HCT116 (cell line): ENCODE results near the gene XG. TPM values are rescaled to one million over a fixed set of nuclear protein-coding genes. Genes with fewer than 3 reads are reported as not detected.

Experiments used
- ATAC-seq: fragments of 200-7000 bp; cut with Tn5 transposase; 2 replicates; pipeline ENCODE4 v1.9.1; 2020; ENCODE audit warnings: mild to moderate bottlenecking, moderate library complexity
- BruUV-seq: library from RNA; stranded (reverse); fragments of 400-500 nt; replicated peaks from 2 replicates; lab custom pipeline; 2021; lab: Mats Ljungman, UMichigan
- CTCF ChIA-PET: fragments of 300-600 bp; sonication (Branson Sonifier 250); formaldehyde crosslinking; loops from one replicate; lab custom pipeline; 2021; ENCODE audit warnings: antibody characterized with exemption; lab: Charles Lee
- POLR2A ChIA-PET: fragments of 300-600, 350-600 bp; sonication (Branson Sonifier 250); formaldehyde crosslinking; loops from one replicate; lab custom pipeline; 2021; ENCODE audit warnings: antibody characterized with exemption; lab: Charles Lee
- RAD21 ChIA-PET, 2 experiments: fragments of 300-600 bp; sonication (Branson Sonifier 250); formaldehyde crosslinking; loops; one replicate each; lab custom pipeline; 2023; ENCODE audit warnings: low total read pairs in 2 of 2; ENCODE audit not compliant: uncharacterized antibody in 2 of 2, unreplicated experiment in 2 of 2, low non-redundant PET in 1 of 2; lab: Charles Lee
- DNase-seq: peaks from one replicate; pipeline ENCODE4 v3.0.0-alpha.2; 2010; ENCODE audit warnings: low read depth, low spot score
- H2AFZ ChIP-seq: fragments of 200-600 bp; shearing (Covaris generic), sonication (generic); 2 replicates; pipeline ENCODE4 v1.6.1; 2017; ENCODE audit warnings: low read depth, mixed run types, mixed read lengths, antibody characterized with exemption, low read length; ENCODE audit not compliant: poor library complexity, severe bottlenecking
- H3K27ac ChIP-seq: 2 replicates; pipeline ENCODE4 v1.5.1; 2012; ENCODE audit warnings: low read depth, low read length
- H3K27me3 ChIP-seq: fragments of 200-600 bp; sonication (generic); 2 replicates; pipeline ENCODE4 v1.6.1; 2016; ENCODE audit warnings: mixed run types, low read length, mixed read lengths; ENCODE audit not compliant: insufficient read depth
- H3K36me3 ChIP-seq, 2 experiments: fragments of 200-500 bp in 1 of 2; fragments of 200-600 bp in 1 of 2; sonication (Bioruptor generic) in 1 of 2; sonication (generic) in 1 of 2; 2 replicates each; pipeline versions ENCODE4 v1.5.1 to v1.6.1; 2014 to 2016; ENCODE audit warnings: low read length in 2 of 2, inconsistent platforms in 1 of 2, mixed read lengths in 1 of 2, mixed run types in 1 of 2; ENCODE audit not compliant: insufficient read depth in 2 of 2, control insufficient read depth in 1 of 2
- H3K4me1 ChIP-seq, 2 experiments: fragments of 200-600 bp in 1 of 2; sonication (generic) in 1 of 2; 2 replicates each; pipeline versions ENCODE4 v1.5.1 to v1.6.1; 2012 to 2017; ENCODE audit warnings: low read length in 2 of 2, inconsistent platforms in 1 of 2, mild to moderate bottlenecking in 1 of 2, mixed read lengths in 1 of 2, mixed run types in 1 of 2, moderate library complexity in 1 of 2; ENCODE audit not compliant: insufficient read depth in 2 of 2, control insufficient read depth in 1 of 2
- H3K4me2 ChIP-seq: fragments of 200-600 bp; sonication (generic); 2 replicates; pipeline ENCODE4 v1.6.1; 2017; ENCODE audit warnings: mixed run types, low read length, mixed read lengths
- H3K4me3 ChIP-seq, 2 experiments: fragments of 200-600 bp in 1 of 2; sonication (generic) in 1 of 2; replicated peaks in 1 of 2; 2 replicates each; pipeline ENCODE4 v1.5.1; 2011 to 2016; ENCODE audit warnings: low read length in 2 of 2, control low read depth in 1 of 2, low read depth in 1 of 2, mild to moderate bottlenecking in 1 of 2, mixed read lengths in 1 of 2, mixed run types in 1 of 2
- H3K79me2 ChIP-seq: fragments of 200-600 bp; sonication (generic); 2 replicates; pipeline ENCODE4 v1.6.1; 2017; ENCODE audit warnings: mild to moderate bottlenecking, mixed run types, low read length, moderate library complexity, mixed read lengths; ENCODE audit not compliant: insufficient read depth
- H3K9ac ChIP-seq: fragments of 200-600 bp; sonication (generic); 2 replicates; pipeline ENCODE4 v1.6.1; 2016; ENCODE audit warnings: low read length, mixed read lengths
- H3K9me2 ChIP-seq: fragments of 200-600 bp; sonication (generic), shearing (Covaris generic); 2 replicates; pipeline ENCODE4 v1.6.1; 2017; ENCODE audit warnings: mixed run types, mild to moderate bottlenecking, moderate library complexity; ENCODE audit not compliant: insufficient read depth
- H3K9me3 ChIP-seq, 2 experiments: fragments of 200-500 bp in 1 of 2; fragments of 200-600 bp in 1 of 2; sonication (Bioruptor generic) in 1 of 2; sonication (generic) in 1 of 2; 2 replicates each; pipeline ENCODE4 v1.6.1; 2014 to 2017; ENCODE audit warnings: low read length in 2 of 2, mixed read lengths in 2 of 2, inconsistent platforms in 1 of 2, low read depth in 1 of 2, mild to moderate bottlenecking in 1 of 2, mixed run types in 1 of 2, moderate library complexity in 1 of 2; ENCODE audit not compliant: control insufficient read depth in 1 of 2, insufficient read depth in 1 of 2
- H4K20me1 ChIP-seq: fragments of 200-600 bp; sonication (generic), shearing (Covaris generic); 2 replicates; pipeline ENCODE4 v1.6.1; 2017; ENCODE audit warnings: mixed run types, mild to moderate bottlenecking, moderate library complexity; ENCODE audit not compliant: insufficient read depth
- ATF3 ChIP-seq: IDR thresholded peaks from 2 replicates; pipeline ENCODE4 v1.6.1; 2012
- CBX3 ChIP-seq: IDR thresholded peaks from 2 replicates; pipeline ENCODE4 v1.6.1; 2012; ENCODE audit warnings: low read depth
- CTCF ChIP-seq, 3 experiments: fragments of 200-600 bp in 1 of 3; sonication (generic) in 1 of 3; IDR thresholded peaks in 2 of 3; conservative IDR thresholded peaks in 1 of 3; 2 replicates each; pipeline ENCODE4 v1.5.1; 2012 to 2017; ENCODE audit warnings: low read depth in 2 of 3, low read length in 2 of 3, antibody characterized with exemption in 1 of 3, borderline replicate concordance in 1 of 3, control low read depth in 1 of 3, mild to moderate bottlenecking in 1 of 3, mixed read lengths in 1 of 3, mixed run types in 1 of 3, moderate library complexity in 1 of 3; ENCODE audit not compliant: insufficient read depth in 1 of 3
- ELF1 ChIP-seq: IDR thresholded peaks from 2 replicates; pipeline ENCODE4 v1.6.1; 2012; ENCODE audit warnings: low read depth, borderline replicate concordance
- EZH2 ChIP-seq: fragments of 200-600 bp; sonication (generic); IDR thresholded peaks from 2 replicates; pipeline ENCODE4 v1.6.1; 2017; ENCODE audit warnings: antibody characterized with exemption, mixed run types
- EZH2phosphoT487 ChIP-seq: fragments of 200-600 bp; IDR thresholded peaks from 2 replicates; pipeline ENCODE4 v1.6.1; 2018; ENCODE audit warnings: antibody characterized with exemption, borderline replicate concordance
- JUND ChIP-seq: IDR thresholded peaks from 2 replicates; pipeline ENCODE4 v1.6.1; 2012
- MAX ChIP-seq: IDR thresholded peaks from 2 replicates; pipeline ENCODE4 v1.6.1; 2012
- POLR2AphosphoS5 ChIP-seq: IDR thresholded peaks from 2 replicates; pipeline ENCODE4 v1.6.1; 2011; ENCODE audit warnings: mild to moderate bottlenecking, low read depth, low read length, moderate library complexity
- RAD21 ChIP-seq: IDR thresholded peaks from 2 replicates; pipeline ENCODE4 v1.6.1; 2012; ENCODE audit warnings: low read depth, mild to moderate bottlenecking
- REST ChIP-seq: IDR thresholded peaks from 2 replicates; pipeline ENCODE4 v1.6.1; 2012; ENCODE audit warnings: low read depth
- SIN3A ChIP-seq: IDR thresholded peaks from 2 replicates; pipeline ENCODE4 v1.6.1; 2012; ENCODE audit warnings: low read depth
- SP1 ChIP-seq: IDR thresholded peaks from 2 replicates; pipeline ENCODE4 v1.6.1; 2012; ENCODE audit warnings: low read depth
- SRF ChIP-seq: IDR thresholded peaks from 2 replicates; pipeline ENCODE4 v1.6.1; 2012; ENCODE audit warnings: low read depth
- TCF7L2 ChIP-seq: IDR thresholded peaks from 2 replicates; pipeline ENCODE4 v1.7.0; 2011; ENCODE audit warnings: borderline replicate concordance, inconsistent platforms; ENCODE audit not compliant: insufficient read depth, insufficient read length; ENCODE audit errors: extremely low read depth
- YY1 ChIP-seq: IDR thresholded peaks from 2 replicates; pipeline ENCODE4 v1.6.1; 2011; ENCODE audit warnings: low read length, low read depth, moderate library complexity, mild to moderate bottlenecking; ENCODE audit not compliant: insufficient replicate concordance; ENCODE audit errors: extremely low read depth
- ZFX ChIP-seq: fragments of 450-650 bp; IDR thresholded peaks from 2 replicates; pipeline ENCODE4 v1.6.1; 2017
- intact Hi-C: fragments of 100-400 bp; cut with micrococcal nuclease; formaldehyde crosslinking; loops from 2 replicates; pipeline ENCODE4 v1.10.0; 2022
- total RNA-seq: library from RNA; stranded (reverse); gene quantifications from one replicate; pipeline ENCODE4 v1.2.1, GENCODE V29; 2021; ENCODE audit not compliant: unreplicated experiment
- TF ChIP-seq, protein P1 (sequence below): IDR thresholded peaks from 2 replicates; pipeline ENCODE4 v1.6.1; 2011; ENCODE audit warnings: mild to moderate bottlenecking, low read length, moderate library complexity; ENCODE audit not compliant: insufficient replicate concordance; ENCODE audit errors: extremely low read depth

The XG gene
- total RNA-seq, 1 experiment from 2014 or later, result not detected

- CTCF ChIA-PET, result no interaction called here
- Histone ChIP-seq H3K4me2 (no peak overlapping the region), H3K9ac (no peak overlapping the region), H3K79me2 (no peaks in the 10 kb centered on the region), H3K9me3 (no peaks in the 10 kb centered on the region), H3K27ac (no peak overlapping the region), H3K36me3 (no peaks in the 10 kb centered on the region), H3K4me3 (no peak overlapping the region), H3K27me3 (no peaks in the 10 kb centered on the region), H2AFZ (no peak overlapping the region), H4K20me1 (no peaks in the 10 kb centered on the region), H3K9me2 (no peaks in the 10 kb centered on the region), H3K4me1 (no peaks in the 10 kb centered on the region)
- ATAC-seq, result no peak
- no peak for DNase-seq
- BruUV-seq, result no TSS peak
- intact Hi-C loops, result no loop called here
- no peak for TF ChIP-seq ATF3
- TF ChIP-seq JUND, result no peak
- TF ChIP-seq YY1, result no peak
- TF ChIP-seq REST, result no peak
- no peak for TF ChIP-seq EZH2phosphoT487
- TF ChIP-seq POLR2AphosphoS5, result no peak
- TF ChIP-seq CBX3, result no peak
- no peak for TF ChIP-seq SP1
- no peak for TF ChIP-seq MAX
- TF ChIP-seq ELF1, result no peak
- no peak for TF ChIP-seq SRF
- no peak for TF ChIP-seq CTCF (IDR thresholded peaks at IDR 0.05 in 2 of 3, conservative IDR thresholded peaks at IDR 0.05 in 1 of 3; ENCODE audit: borderline replicate concordance in 1 of 3, insufficient read depth in 1 of 3, low read depth in 2 of 3, low read length in 2 of 3)
- TF ChIP-seq ZFX, result no peak
- no peak for TF ChIP-seq SIN3A
- TF ChIP-seq TCF7L2, result no peak
- TF ChIP-seq RAD21, result no peak
- TF ChIP-seq, protein P1, sequence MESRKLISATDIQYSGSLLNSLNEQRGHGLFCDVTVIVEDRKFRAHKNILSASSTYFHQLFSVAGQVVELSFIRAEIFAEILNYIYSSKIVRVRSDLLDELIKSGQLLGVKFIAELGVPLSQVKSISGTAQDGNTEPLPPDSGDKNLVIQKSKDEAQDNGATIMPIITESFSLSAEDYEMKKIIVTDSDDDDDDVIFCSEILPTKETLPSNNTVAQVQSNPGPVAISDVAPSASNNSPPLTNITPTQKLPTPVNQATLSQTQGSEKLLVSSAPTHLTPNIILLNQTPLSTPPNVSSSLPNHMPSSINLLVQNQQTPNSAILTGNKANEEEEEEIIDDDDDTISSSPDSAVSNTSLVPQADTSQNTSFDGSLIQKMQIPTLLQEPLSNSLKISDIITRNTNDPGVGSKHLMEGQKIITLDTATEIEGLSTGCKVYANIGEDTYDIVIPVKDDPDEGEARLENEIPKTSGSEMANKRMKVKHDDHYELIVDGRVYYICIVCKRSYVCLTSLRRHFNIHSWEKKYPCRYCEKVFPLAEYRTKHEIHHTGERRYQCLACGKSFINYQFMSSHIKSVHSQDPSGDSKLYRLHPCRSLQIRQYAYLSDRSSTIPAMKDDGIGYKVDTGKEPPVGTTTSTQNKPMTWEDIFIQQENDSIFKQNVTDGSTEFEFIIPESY, result no peak
- no peak for TF ChIP-seq EZH2
- POLR2A ChIA-PET, result no interaction called here
- RAD21 ChIA-PET, result no interaction called here
Measured at GRCh38 chrX:2824886-2825285, 73.0 kb downstream of the XG start.
